OCI-LY1 (cell line): ENCODE measurements around the gene FOXC1.

Source experiments
- H2AFZ ChIP-seq: fragments of 200-600 bp; sonication (generic), shearing (Covaris generic); 2 replicates; pipeline ENCODE4 v1.6.0; 2014; ENCODE audit warnings: antibody characterized with exemption, mild to moderate bottlenecking, low read length
- H3F3A ChIP-seq: fragments of 200-600 bp; sonication (generic), shearing (Covaris generic); 2 replicates; pipeline ENCODE4 v1.6.0; 2014; ENCODE audit warnings: mild to moderate bottlenecking, antibody characterized with exemption, low read length, moderate library complexity; ENCODE audit not compliant: insufficient read depth
- H3K27ac ChIP-seq: fragments of 200-600 bp; sonication (generic); 2 replicates; pipeline ENCODE4 v1.5.1; 2014; ENCODE audit warnings: low read length, mixed run types, mild to moderate bottlenecking, low read depth; ENCODE audit not compliant: poor library complexity, severe bottlenecking
- H3K27me3 ChIP-seq: fragments of 200-600 bp; sonication (generic); 2 replicates; pipeline ENCODE4 v1.6.0; 2014; ENCODE audit warnings: antibody characterized with exemption, mild to moderate bottlenecking, low read length, moderate library complexity; ENCODE audit not compliant: insufficient read depth
- H3K36me3 ChIP-seq: fragments of 200-600 bp; sonication (generic); 2 replicates; pipeline ENCODE4 v1.6.1; 2014; ENCODE audit warnings: mild to moderate bottlenecking, antibody characterized with exemption, low read length, moderate library complexity, mixed read lengths; ENCODE audit not compliant: insufficient read depth
- H3K4me1 ChIP-seq: fragments of 200-600 bp; sonication (generic); 2 replicates; pipeline ENCODE4 v1.5.1; 2014; ENCODE audit warnings: mild to moderate bottlenecking, low read length, moderate library complexity; ENCODE audit not compliant: insufficient read depth, severe bottlenecking
- H3K4me2 ChIP-seq: fragments of 200-600 bp; sonication (generic), shearing (Covaris generic); 2 replicates; pipeline ENCODE4 v1.6.1; 2014; ENCODE audit warnings: low read length
- H3K4me3 ChIP-seq: fragments of 200-600 bp; sonication (generic); 2 replicates; pipeline ENCODE4 v1.5.1; 2014; ENCODE audit warnings: low read length, low read depth, mild to moderate bottlenecking, mixed read lengths; ENCODE audit not compliant: poor library complexity, severe bottlenecking
- H3K79me2 ChIP-seq: fragments of 200-600 bp; shearing (Covaris generic); 2 replicates; pipeline ENCODE4 v1.6.1; 2016; ENCODE audit warnings: mixed run types, low read length, mixed read lengths; ENCODE audit not compliant: insufficient read depth
- H3K9ac ChIP-seq: fragments of 200-600 bp; sonication (generic), shearing (Covaris generic); 2 replicates; pipeline ENCODE4 v1.6.1; 2014; ENCODE audit warnings: mild to moderate bottlenecking, low read length, mixed read lengths
- H3K9me2 ChIP-seq: fragments of 200-600 bp; sonication (generic), shearing (Covaris generic); 2 replicates; pipeline ENCODE4 v1.6.1; 2014; ENCODE audit warnings: low read depth, mild to moderate bottlenecking, low read length, mixed read lengths
- H3K9me3 ChIP-seq: fragments of 200-600 bp; shearing (Covaris generic); 2 replicates; pipeline ENCODE4 v1.6.1; 2014; ENCODE audit warnings: low read length, mixed read lengths
- H4K20me1 ChIP-seq: fragments of 200-600 bp; sonication (generic), shearing (Covaris generic); 2 replicates; pipeline ENCODE4 v1.6.0; 2016; ENCODE audit warnings: mild to moderate bottlenecking, low read length; ENCODE audit not compliant: insufficient read depth
- CTCF ChIP-seq: fragments of 200-600 bp; sonication (generic), shearing (Covaris generic); IDR thresholded peaks from 2 replicates; pipeline ENCODE4 v1.5.1; 2017; ENCODE audit warnings: mild to moderate bottlenecking, antibody characterized with exemption, low read length, moderate library complexity, mixed read lengths
- EZH2 ChIP-seq: fragments of 200-600 bp; sonication (generic), shearing (Covaris generic); IDR thresholded peaks from 2 replicates; pipeline ENCODE4 v1.8.0; 2017; ENCODE audit warnings: borderline replicate concordance, mixed run types, mild to moderate bottlenecking, antibody characterized with exemption, low read length, moderate library complexity, mixed read lengths

Gene FOXC1

GRCh38 chr6:1651362-1651761 is 41.6 kb downstream of the FOXC1 start:
- Histone ChIP-seq H3K4me3 (no peak overlapping the region), H3K4me2 (no peak overlapping the region), H2AFZ (no peak overlapping the region), H3K36me3 (peaks cover 10% of the 10 kb centered on the region; the same call in 1 of the 2 replicates), H3K27me3 (no peaks in the 10 kb centered on the region), H3K4me1 (no peaks in the 10 kb centered on the region), H3K27ac (no peak overlapping the region), H3K9me3 (no peaks in the 10 kb centered on the region), H3K79me2 (no peaks in the 10 kb centered on the region), H4K20me1 (no peaks in the 10 kb centered on the region), H3F3A (no peaks in the 10 kb centered on the region), H3K9me2 (no peaks in the 10 kb centered on the region), H3K9ac (no peak overlapping the region)
- TF ChIP-seq EZH2 = no peak
- no peak for TF ChIP-seq CTCF

GRCh38 chr6:1652842-1653241 is 43.1 kb downstream of the FOXC1 start:
- H3F3A ChIP-seq = no peaks in the 10 kb centered on the region
- H4K20me1 ChIP-seq = no peaks in the 10 kb centered on the region
- no peak overlapping the region for H3K27ac ChIP-seq
- no peaks in the 10 kb centered on the region for H3K4me1 ChIP-seq
- H3K9me2 ChIP-seq = no peaks in the 10 kb centered on the region
- no peak for TF ChIP-seq CTCF
- H3K9ac ChIP-seq = no peak overlapping the region
- H3K79me2 ChIP-seq = no peaks in the 10 kb centered on the region
- peaks cover 6% of the 10 kb centered on the region; the same call in 1 of the 2 replicates for H3K36me3 ChIP-seq
- H3K9me3 ChIP-seq = no peaks in the 10 kb centered on the region
- H3K4me2 ChIP-seq = no peak overlapping the region
- H3K27me3 ChIP-seq = no peaks in the 10 kb centered on the region
- no peak overlapping the region for H2AFZ ChIP-seq
- no peak overlapping the region for H3K4me3 ChIP-seq

GRCh38 chr6:1654054-1654453 is 44.3 kb downstream of the FOXC1 start:
- TF ChIP-seq EZH2 (no peak), CTCF (no peak)

More at GRCh38 chr6:1654054-1654453, 44.3 kb downstream of the FOXC1 start:
- Histone ChIP-seq H3K4me3 (no peak overlapping the region), H3K9me3 (no peaks in the 10 kb centered on the region), H4K20me1 (no peaks in the 10 kb centered on the region), H3K9me2 (no peaks in the 10 kb centered on the region), H3K27ac (no peak overlapping the region), H3K36me3 (peaks cover 6% of the 10 kb centered on the region; the same call in 1 of the 2 replicates), H3K4me1 (no peaks in the 10 kb centered on the region), H3K4me2 (no peak overlapping the region), H3F3A (no peaks in the 10 kb centered on the region), H3K27me3 (no peaks in the 10 kb centered on the region), H2AFZ (no peak overlapping the region), H3K79me2 (no peaks in the 10 kb centered on the region), H3K9ac (no peak overlapping the region)
